CD14-positive monocyte (primary cell): ENCODE measurements around the gene TTC7B. TPM values are rescaled to one million over a fixed set of nuclear protein-coding genes. Genes with fewer than 3 reads are reported as not detected.

ENCODE experiments used
- DNase-seq, 3 donors: peaks; one replicate each; pipeline ENCODE4 v3.0.0-alpha.2; 2011 to 2022
- H2AFZ ChIP-seq: 2 replicates; pipeline ENCODE4 v1.6.0; 2012; ENCODE audit warnings: mild to moderate bottlenecking, low read depth, low read length, inconsistent platforms; ENCODE audit not compliant: insufficient read depth, poor library complexity, severe bottlenecking
- H3K27ac ChIP-seq, 2 donors: 1 replicate in 1 of 2; 2 replicates in 1 of 2; pipeline ENCODE4 v1.5.1; 2012 to 2013; ENCODE audit warnings: low read length in 2 of 2, control low read depth in 1 of 2, inconsistent platforms in 1 of 2, low read depth in 1 of 2, mild to moderate bottlenecking in 1 of 2
- H3K27me3 ChIP-seq, 2 donors: one replicate each; pipeline versions ENCODE4 v1.6.0 to v1.6.1; 2011 to 2013; ENCODE audit warnings: low read length in 2 of 2; ENCODE audit not compliant: control insufficient read depth in 2 of 2, insufficient read depth in 2 of 2
- H3K36me3 ChIP-seq, 2 donors: replicated peaks in 1 of 2; 1 replicate in 1 of 2; 2 replicates in 1 of 2; pipeline versions ENCODE4 v1.5.1 to v1.6.1; 2012 to 2013; ENCODE audit warnings: low read length in 2 of 2, control low read depth in 1 of 2, inconsistent platforms in 1 of 2, mild to moderate bottlenecking in 1 of 2; ENCODE audit not compliant: insufficient read depth in 2 of 2, control insufficient read depth in 1 of 2
- H3K4me1 ChIP-seq, 2 donors: 1 replicate in 1 of 2; 2 replicates in 1 of 2; pipeline versions ENCODE4 v1.5.1 to v1.6.1; 2012 to 2013; ENCODE audit warnings: low read length in 2 of 2, control low read depth in 1 of 2, inconsistent platforms in 1 of 2, mild to moderate bottlenecking in 1 of 2, moderate library complexity in 1 of 2; ENCODE audit not compliant: insufficient read depth in 2 of 2, control insufficient read depth in 1 of 2
- H3K4me2 ChIP-seq: replicated peaks from 2 replicates; pipeline ENCODE3; 2012; ENCODE audit warnings: low read length, moderate library complexity, mild to moderate bottlenecking; ENCODE audit not compliant: poor library complexity, severe bottlenecking; ENCODE audit errors: extremely low read depth
- H3K4me3 ChIP-seq, 3 experiments: fragments of 200-600 bp in 1 of 3; sonication (generic) in 1 of 3; replicated peaks in 1 of 3; 1 replicate in 2 of 3; 2 replicates in 1 of 3; pipeline ENCODE4 v1.5.1; 2011 to 2013; ENCODE audit warnings: low read length in 3 of 3, mild to moderate bottlenecking in 3 of 3, control low read depth in 2 of 3, low read depth in 2 of 3, inconsistent platforms in 1 of 3, moderate library complexity in 1 of 3
- H3K79me2 ChIP-seq: 2 replicates; pipeline ENCODE4 v1.6.0; 2012; ENCODE audit warnings: mild to moderate bottlenecking, control low read depth, inconsistent platforms, low read length, moderate library complexity; ENCODE audit not compliant: insufficient read depth
- H3K9ac ChIP-seq: 2 replicates; pipeline ENCODE4 v1.6.0; 2017; ENCODE audit warnings: low read length, mild to moderate bottlenecking; ENCODE audit not compliant: insufficient read depth, poor library complexity, severe bottlenecking
- H3K9me3 ChIP-seq, 2 donors: replicated peaks in 1 of 2; 1 replicate in 1 of 2; 2 replicates in 1 of 2; pipeline versions ENCODE4 v1.5.1 to v1.6.1; 2012 to 2013; ENCODE audit warnings: low read length in 2 of 2, control low read depth in 1 of 2; ENCODE audit not compliant: control insufficient read depth in 1 of 2, insufficient read depth in 1 of 2
- H4K20me1 ChIP-seq: 2 replicates; pipeline ENCODE4 v1.6.0; 2012; ENCODE audit warnings: mild to moderate bottlenecking, low read length, control low read depth, moderate library complexity; ENCODE audit not compliant: insufficient read depth
- H3K27ac Mint-ChIP-seq, 7 donors: one replicate each; pipeline ENCODE4 v1.8.0; 2020; ENCODE audit warnings: mild to moderate bottlenecking in 7 of 7, mixed read lengths in 7 of 7, moderate library complexity in 6 of 7, inconsistent platforms in 2 of 7
- H3K27me3 Mint-ChIP-seq, 3 donors: one replicate each; pipeline ENCODE4 v1.8.0; 2021 to 2022; ENCODE audit warnings: low read depth in 3 of 3, mild to moderate bottlenecking in 3 of 3, mixed read lengths in 3 of 3, moderate library complexity in 3 of 3, inconsistent platforms in 1 of 3
- H3K36me3 Mint-ChIP-seq, 2 donors: one replicate each; pipeline ENCODE4 v1.8.0; 2020; ENCODE audit warnings: mixed read lengths in 2 of 2, inconsistent platforms in 1 of 2, mild to moderate bottlenecking in 1 of 2
- H3K4me1 Mint-ChIP-seq: one replicate; pipeline ENCODE4 v1.8.0; 2020; ENCODE audit warnings: mild to moderate bottlenecking, mixed read lengths
- H3K4me3 Mint-ChIP-seq, 2 donors: one replicate each; pipeline ENCODE4 v1.8.0; 2020; ENCODE audit warnings: mild to moderate bottlenecking in 2 of 2, mixed read lengths in 2 of 2, moderate library complexity in 1 of 2
- H3K9me3 Mint-ChIP-seq, 7 donors: one replicate each; pipeline ENCODE4 v1.8.0; 2020 to 2022; ENCODE audit warnings: mixed read lengths in 7 of 7, mild to moderate bottlenecking in 6 of 7, moderate library complexity in 6 of 7, inconsistent platforms in 2 of 7
- CTCF ChIP-seq: fragments of 200-600 bp; IDR thresholded peaks from one replicate; pipeline ENCODE4 v1.8.0; 2022; ENCODE audit warnings: antibody characterized with exemption, mild to moderate bottlenecking
- WGBS: methylation state at CpG from one replicate; pipeline ENCODE4 v1.1.5; 2013; ENCODE audit warnings: missing lambda C conversion rate; ENCODE audit not compliant: insufficient coverage; 5-methylcytosine and 5-hydroxymethylcytosine counted together
- intact Hi-C, 2 donors: fragments of 100-400 bp; cut with micrococcal nuclease; formaldehyde crosslinking; loops; one replicate each; pipeline versions ENCODE4 v1.15.0 to v1.15.1; 2023
- polyA plus RNA-seq, 3 donors: library from polyadenylated mRNA; depleted of rRNA in 1 of 3; unstranded in 2 of 3; stranded (reverse) in 1 of 3; fragments of 300-500 nt in 2 of 3; fragments of >200 nt in 1 of 3; fragmentation: Illumina TruSeq in 2 of 3; gene quantifications; 1 replicate in 2 of 3; 2 replicates in 1 of 3; pipeline ENCODE4 v1.2.3, GENCODE V29; 2012 to 2021

TTC7B gene
- polyA plus RNA-seq, 3 donors, result 0.87 to 2.6 (median 1.2) TPM

GRCh38 chr14:90608929-90609341 is 207.3 kb downstream of the TTC7B start:
- no peak overlapping the region for H3K9ac ChIP-seq
- no peaks in the 10 kb centered on the region for H3K9me3 ChIP-seq
- peak overlapping the region; percentile 57 for H3K4me2 ChIP-seq
- Mint-ChIP-seq H3K27ac (peak overlapping the region; percentile 54 to 87 (median 72)), H3K4me3 (peak overlapping the region in 1 of 2 donors; percentile 80), H3K27me3 (peaks cover 0 to 2% (median 0%) of the 10 kb centered on the region in 3 donors), H3K36me3 (no peaks in the 10 kb centered on the region), H3K9me3 (no peaks in the 10 kb centered on the region), H3K4me1 (peaks cover 66% of the 10 kb centered on the region)
- H4K20me1 ChIP-seq, result no peaks in the 10 kb centered on the region
- no peaks in the 10 kb centered on the region for H3K79me2 ChIP-seq
- peaks cover 52 to 60% of the 10 kb centered on the region in 2 donors for H3K4me1 ChIP-seq
- peak; percentile 39 to 63 (median 58) for DNase-seq
- no peak for TF ChIP-seq CTCF
- H3K4me3 ChIP-seq, result peak overlapping the region in 1 of 3 experiments; percentile 45
- peak overlapping the region in 1 of 2 donors; percentile 37 for H3K27ac ChIP-seq
- H2AFZ ChIP-seq, result peak overlapping the region; percentile 55
- intact Hi-C loops, result loop anchor here (5.0 to 10.0 kb wide), 3 partner anchors 46 to 73 kb away; no protein-coding TSS in a partner anchor
- no peaks in the 10 kb centered on the region for H3K27me3 ChIP-seq
- H3K36me3 ChIP-seq, result no peaks in the 10 kb centered on the region
- WGBS, result 36% methylated on average over 4 of the region's 7 CpGs

GRCh38 chr14:90608281-90608680 is 207.9 kb downstream of the TTC7B start:
- no peaks in the 10 kb centered on the region for H4K20me1 ChIP-seq
- no peaks in the 10 kb centered on the region for H3K9me3 ChIP-seq
- TF ChIP-seq CTCF, result no peak
- no peaks in the 10 kb centered on the region for H3K36me3 ChIP-seq
- Mint-ChIP-seq H3K9me3 (no peaks in the 10 kb centered on the region), H3K36me3 (no peaks in the 10 kb centered on the region), H3K27ac (peak overlapping the region; percentile 33 to 87 (median 58)), H3K27me3 (peaks cover 0 to 2% (median 0%) of the 10 kb centered on the region in 3 donors), H3K4me3 (peak overlapping the region; percentile 45 to 80), H3K4me1 (peaks cover 62% of the 10 kb centered on the region)
- peak in 2 of 3 donors; percentile 28 to 48 for DNase-seq
- H3K4me1 ChIP-seq, result peaks cover 52 to 60% of the 10 kb centered on the region in 2 donors
- H3K27ac ChIP-seq, result peak overlapping the region in 1 of 2 donors; percentile 37
- intact Hi-C loops, result loop anchor here (5.0 to 10.0 kb wide), 3 partner anchors 47 to 74 kb away; no protein-coding TSS in a partner anchor
- 27% methylated on average over 6 of the region's 11 CpGs for whole genome bisulfite sequencing
- no peaks in the 10 kb centered on the region for H3K79me2 ChIP-seq
- H3K4me3 ChIP-seq, result peak overlapping the region in 1 of 3 experiments; percentile 45
- H2AFZ ChIP-seq, result peak overlapping the region; percentile 55
- peak overlapping the region; percentile 57 for H3K4me2 ChIP-seq
- H3K9ac ChIP-seq, result no peak overlapping the region
- H3K27me3 ChIP-seq, result no peaks in the 10 kb centered on the region
